CD4-positive, CD25-positive, alpha-beta regulatory T cell (primary cell): ENCODE measurements around the gene RD3L. TPM values are rescaled to one million over a fixed set of nuclear protein-coding genes. Genes with fewer than 3 reads are reported as not detected.
A peak's percentile ranks its signal among the peaks of the same experiment; 100 is the strongest.

ENCODE experiments used
- ATAC-seq, 2 donors: fragments of 150-1000 bp; cut with Tn5 transposase; one replicate each; pipeline ENCODE4 v1.10.0; 2021; ENCODE audit warnings: low read depth in 2 of 2, moderate number of reproducible peaks in 2 of 2, moderate library complexity in 1 of 2
- DNase-seq, 3 donors: peaks; one replicate each; pipeline versions ENCODE4 v3.0.0 to v3.0.0-alpha.2; 2012 to 2022; ENCODE audit warnings: mixed read lengths in 1 of 3
- H3K27ac ChIP-seq: one replicate; pipeline ENCODE4 v1.7.0; 2013; ENCODE audit warnings: mild to moderate bottlenecking, low read length; ENCODE audit not compliant: insufficient read depth, poor library complexity, severe bottlenecking
- H3K27me3 ChIP-seq: one replicate; pipeline ENCODE4 v1.7.0; 2013; ENCODE audit warnings: low read length; ENCODE audit not compliant: control insufficient read depth, insufficient read depth
- H3K36me3 ChIP-seq: one replicate; pipeline ENCODE4 v1.7.0; 2013; ENCODE audit warnings: mild to moderate bottlenecking, low read length, moderate library complexity; ENCODE audit not compliant: control insufficient read depth, insufficient read depth
- H3K4me1 ChIP-seq: 2 replicates; pipeline ENCODE4 v1.7.0; 2013; ENCODE audit warnings: mild to moderate bottlenecking, low read length; ENCODE audit not compliant: insufficient read depth, control insufficient read depth, poor library complexity, severe bottlenecking
- H3K4me3 ChIP-seq: one replicate; pipeline ENCODE4 v1.7.0; 2013; ENCODE audit warnings: low read depth, mild to moderate bottlenecking, low read length, moderate library complexity
- H3K9me3 ChIP-seq, 2 experiments: 1 replicate in 1 of 2; 2 replicates in 1 of 2; pipeline ENCODE4 v1.7.0; 2013; ENCODE audit warnings: low read length in 2 of 2, mild to moderate bottlenecking in 1 of 2, moderate library complexity in 1 of 2; ENCODE audit not compliant: control insufficient read depth in 2 of 2
- H3K27ac Mint-ChIP-seq, 3 donors: one replicate each; pipeline ENCODE4 v1.8.0; 2020 to 2022; ENCODE audit warnings: mild to moderate bottlenecking in 3 of 3, mixed read lengths in 3 of 3, moderate library complexity in 2 of 3
- H3K27me3 Mint-ChIP-seq: one replicate; pipeline ENCODE4 v1.8.0; 2022; ENCODE audit warnings: mild to moderate bottlenecking, mixed read lengths
- H3K36me3 Mint-ChIP-seq: one replicate; pipeline ENCODE4 v1.8.0; 2020; ENCODE audit warnings: mixed read lengths
- H3K4me1 Mint-ChIP-seq, 4 donors: one replicate each; pipeline ENCODE4 v1.8.0; 2020 to 2022; ENCODE audit warnings: mixed read lengths in 4 of 4, mild to moderate bottlenecking in 1 of 4
- H3K4me3 Mint-ChIP-seq, 4 donors: one replicate each; pipeline ENCODE4 v1.8.0; 2020 to 2022; ENCODE audit warnings: mild to moderate bottlenecking in 4 of 4, mixed read lengths in 4 of 4, moderate library complexity in 3 of 4
- H3K9me3 Mint-ChIP-seq, 7 donors: one replicate each; pipeline ENCODE4 v1.8.0; 2020 to 2022; ENCODE audit warnings: mixed read lengths in 7 of 7, mild to moderate bottlenecking in 3 of 7, moderate library complexity in 2 of 7
- polyA plus RNA-seq, 4 donors: library from polyadenylated mRNA; unstranded; fragments of 300-500 nt; fragmentation: Illumina TruSeq; gene quantifications; one replicate each; pipeline ENCODE4 v1.2.3, GENCODE V29; 2021
- total RNA-seq: library from RNA; stranded (reverse); gene quantifications from one replicate; pipeline ENCODE4 v1.2.3, GENCODE V29; 2022

Gene RD3L
- total and polyA plus RNA-seq, 5 donors from 2014 or later = not detected

DNA sequence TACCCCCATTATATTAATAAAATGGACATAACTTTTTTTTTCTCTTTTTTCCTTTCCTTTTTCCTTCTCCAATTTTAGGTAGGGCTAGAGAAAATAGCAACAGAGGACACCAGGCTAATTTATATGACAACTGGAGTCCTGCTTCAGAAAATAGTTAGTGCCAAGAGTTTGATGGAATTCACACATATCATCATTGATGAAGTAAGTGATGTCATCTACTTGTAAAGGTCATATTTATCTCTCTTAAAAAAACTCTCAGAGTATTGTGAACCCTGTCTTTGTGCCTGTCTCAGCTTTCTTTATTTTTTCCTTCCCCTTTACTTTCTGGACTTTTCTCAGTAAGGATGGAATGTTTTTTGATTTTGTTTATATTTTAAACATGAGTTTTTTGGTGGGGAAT is 24.3 kb upstream of the RD3L start:
- Histone ChIP-seq H3K36me3 (no peaks in the 10 kb centered on the region), H3K9me3 (no peaks in the 10 kb centered on the region), H3K27me3 (no peaks in the 10 kb centered on the region), H3K4me1 (no peaks in the 10 kb centered on the region), H3K4me3 (no peak overlapping the region), H3K27ac (no peak overlapping the region)
- ATAC-seq = no peak
- no peak for DNase-seq
- H3K4me1 Mint-ChIP-seq = no peaks in the 10 kb centered on the region
- H3K27me3 Mint-ChIP-seq = peaks cover 13% of the 10 kb centered on the region
- H3K4me3 Mint-ChIP-seq = no peak overlapping the region
- H3K36me3 Mint-ChIP-seq = no peaks in the 10 kb centered on the region
- peaks cover 0 to 1% (median 0%) of the 10 kb centered on the region in 7 donors for H3K9me3 Mint-ChIP-seq
- no peak overlapping the region for H3K27ac Mint-ChIP-seq

DNA sequence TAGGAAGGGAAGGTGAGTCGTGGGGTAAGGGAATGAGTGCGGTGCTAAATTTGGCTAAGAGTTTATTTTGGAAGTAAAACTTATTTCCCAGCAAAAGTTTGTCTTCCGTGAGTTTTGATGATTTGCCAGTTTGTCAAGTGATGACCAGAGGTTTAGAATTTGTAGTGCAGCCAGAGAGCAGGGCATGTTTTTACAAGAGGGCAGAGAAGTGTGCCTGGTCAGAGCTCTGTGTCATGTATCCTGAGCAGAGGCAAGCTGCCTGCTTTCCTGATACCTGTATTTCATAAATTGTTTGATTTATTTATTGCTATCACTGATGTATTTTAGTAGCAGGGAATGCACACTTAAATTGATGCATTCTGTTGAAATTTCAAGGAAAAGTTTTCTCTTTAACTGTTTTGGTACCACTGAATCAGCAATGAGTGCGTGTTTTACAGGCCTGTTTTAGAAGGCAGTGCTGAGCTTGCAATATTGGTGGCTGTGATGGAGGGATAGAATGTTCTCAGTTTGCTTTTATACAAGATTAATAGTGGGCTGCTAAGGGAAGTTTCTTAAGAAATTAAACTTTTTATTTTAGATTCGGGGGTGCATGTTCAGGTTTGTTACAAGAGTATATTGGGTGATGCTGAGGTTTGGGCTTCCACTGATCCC is 19.7 kb upstream of the RD3L start:
- Histone ChIP-seq H3K4me1 (no peaks in the 10 kb centered on the region), H3K36me3 (no peaks in the 10 kb centered on the region), H3K27ac (no peak overlapping the region), H3K27me3 (peaks cover 5% of the 10 kb centered on the region), H3K9me3 (no peaks in the 10 kb centered on the region), H3K4me3 (no peak overlapping the region)
- no peak overlapping the region for H3K27ac Mint-ChIP-seq
- no peaks in the 10 kb centered on the region for H3K9me3 Mint-ChIP-seq
- H3K27me3 Mint-ChIP-seq = peaks cover 7% of the 10 kb centered on the region
- DNase-seq (no peak), ATAC-seq (no peak)
- H3K4me1 Mint-ChIP-seq = no peaks in the 10 kb centered on the region
- H3K4me3 Mint-ChIP-seq = no peak overlapping the region
- no peaks in the 10 kb centered on the region for H3K36me3 Mint-ChIP-seq

DNA sequence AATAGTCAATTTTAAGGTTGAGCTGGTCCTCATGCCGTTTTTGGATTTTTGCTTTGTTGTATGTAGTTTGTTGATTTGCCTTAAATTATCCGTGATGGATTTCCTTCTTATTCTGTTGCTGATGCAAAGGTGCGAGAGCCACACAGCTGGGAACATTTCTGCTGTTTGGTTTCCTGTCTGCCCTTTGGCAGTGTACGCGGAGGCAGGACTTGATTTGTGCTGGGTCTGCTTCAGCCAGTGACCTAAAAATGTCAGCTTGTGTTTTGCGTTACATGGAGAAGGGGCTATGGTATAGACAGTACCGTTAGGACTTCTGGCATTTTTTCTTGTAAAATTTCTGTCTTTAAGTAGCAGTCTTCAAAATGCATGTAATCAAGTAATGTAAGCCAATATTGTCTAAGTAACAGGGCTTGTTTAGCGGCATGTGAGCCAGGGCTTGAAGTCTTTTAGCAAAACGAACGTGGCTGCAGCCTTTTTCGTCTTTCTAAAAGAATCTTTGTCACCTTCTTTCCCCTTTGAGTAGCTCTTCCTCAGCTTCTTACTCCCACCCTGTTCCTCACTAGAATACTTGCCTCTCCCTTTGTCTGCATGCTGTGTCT is 18.2 kb upstream of the RD3L start:
- Histone ChIP-seq H3K9me3 (no peaks in the 10 kb centered on the region), H3K4me1 (no peaks in the 10 kb centered on the region), H3K36me3 (no peaks in the 10 kb centered on the region), H3K27me3 (peaks cover 5% of the 10 kb centered on the region), H3K4me3 (no peak overlapping the region), H3K27ac (no peak overlapping the region)
- H3K4me3 Mint-ChIP-seq = no peak overlapping the region
- no peak for DNase-seq
- H3K9me3 Mint-ChIP-seq = peaks cover 0 to 2% (median 0%) of the 10 kb centered on the region in 7 donors
- H3K27ac Mint-ChIP-seq = peak overlapping the region in 2 of 3 donors; percentile 57 to 79
- ATAC-seq = no peak
- peaks cover 7% of the 10 kb centered on the region for H3K27me3 Mint-ChIP-seq
- H3K36me3 Mint-ChIP-seq = no peaks in the 10 kb centered on the region
- H3K4me1 Mint-ChIP-seq = no peaks in the 10 kb centered on the region

DNA sequence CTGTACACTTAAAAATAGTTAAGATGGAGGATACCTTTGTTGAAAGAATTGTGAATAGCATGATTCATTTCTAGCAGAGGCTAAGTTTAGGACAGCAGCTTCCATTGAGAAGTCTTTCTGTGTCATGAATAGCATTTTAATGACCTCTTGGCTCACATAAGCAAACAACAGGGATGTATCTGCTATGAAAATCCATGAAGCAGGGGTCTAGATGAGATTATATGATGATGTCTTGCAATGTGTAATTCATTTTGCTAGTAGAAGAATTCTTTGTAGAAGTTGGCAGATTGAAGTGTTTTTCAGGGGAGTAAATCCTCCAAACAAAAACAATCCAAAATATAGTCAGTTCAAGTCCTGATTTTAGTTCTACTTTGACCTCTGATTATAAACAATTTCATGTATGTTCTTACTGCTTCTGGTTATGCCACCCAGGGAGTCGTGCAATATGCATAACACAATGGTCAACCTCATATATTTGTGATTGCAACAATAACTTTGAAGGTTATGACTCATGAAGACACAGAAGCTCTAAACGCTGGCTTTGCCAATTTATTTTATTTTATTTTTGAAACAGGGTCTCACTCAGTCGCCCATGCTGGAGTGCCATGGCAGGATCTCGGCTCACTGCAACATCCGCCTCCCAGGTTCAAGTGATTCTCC is 6.9 kb upstream of the RD3L start:
- H3K27ac Mint-ChIP-seq = no peak overlapping the region
- no peaks in the 10 kb centered on the region for H3K9me3 ChIP-seq
- H3K4me3 Mint-ChIP-seq = no peak overlapping the region
- H3K4me1 Mint-ChIP-seq = no peaks in the 10 kb centered on the region
- H3K36me3 ChIP-seq = no peaks in the 10 kb centered on the region
- no peaks in the 10 kb centered on the region for H3K4me1 ChIP-seq
- H3K27me3 Mint-ChIP-seq = peaks cover 40% of the 10 kb centered on the region
- H3K27me3 ChIP-seq = peaks cover 4% of the 10 kb centered on the region
- DNase-seq (no peak), ATAC-seq (no peak)
- no peaks in the 10 kb centered on the region for H3K36me3 Mint-ChIP-seq
- H3K27ac ChIP-seq = no peak overlapping the region
- H3K9me3 Mint-ChIP-seq = peaks cover 0 to 3% (median 0%) of the 10 kb centered on the region in 7 donors
- no peak overlapping the region for H3K4me3 ChIP-seq

DNA sequence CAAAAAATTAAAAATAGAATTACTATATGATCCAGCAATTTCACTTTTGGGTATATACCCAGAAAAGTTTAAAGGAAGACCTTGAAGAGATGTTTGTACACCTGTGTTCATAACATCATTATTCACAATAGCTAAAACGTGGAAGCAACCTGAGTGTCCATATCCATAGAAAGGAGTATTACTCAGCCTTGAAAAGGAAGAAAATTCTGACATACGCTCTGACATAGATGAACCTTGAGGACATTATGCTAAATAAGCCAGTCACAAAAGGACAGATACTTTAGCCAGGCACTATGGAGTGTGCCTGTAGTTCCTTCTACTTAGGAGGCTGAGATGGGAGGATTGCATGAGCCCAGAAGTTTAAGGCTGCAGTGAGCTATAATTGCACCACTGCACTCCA is 6.1 kb upstream of the RD3L start:
- H3K27me3 ChIP-seq = peaks cover 4% of the 10 kb centered on the region
- Mint-ChIP-seq H3K27ac (no peak overlapping the region), H3K36me3 (no peaks in the 10 kb centered on the region), H3K27me3 (peaks cover 43% of the 10 kb centered on the region), H3K9me3 (peaks cover 0 to 3% (median 0%) of the 10 kb centered on the region in 7 donors), H3K4me1 (no peaks in the 10 kb centered on the region), H3K4me3 (no peak overlapping the region)
- no peak for DNase-seq
- H3K9me3 ChIP-seq = no peaks in the 10 kb centered on the region
- H3K36me3 ChIP-seq = no peaks in the 10 kb centered on the region
- H3K4me3 ChIP-seq = no peak overlapping the region
- H3K27ac ChIP-seq = no peak overlapping the region
- no peaks in the 10 kb centered on the region for H3K4me1 ChIP-seq
- ATAC-seq = no peak

DNA sequence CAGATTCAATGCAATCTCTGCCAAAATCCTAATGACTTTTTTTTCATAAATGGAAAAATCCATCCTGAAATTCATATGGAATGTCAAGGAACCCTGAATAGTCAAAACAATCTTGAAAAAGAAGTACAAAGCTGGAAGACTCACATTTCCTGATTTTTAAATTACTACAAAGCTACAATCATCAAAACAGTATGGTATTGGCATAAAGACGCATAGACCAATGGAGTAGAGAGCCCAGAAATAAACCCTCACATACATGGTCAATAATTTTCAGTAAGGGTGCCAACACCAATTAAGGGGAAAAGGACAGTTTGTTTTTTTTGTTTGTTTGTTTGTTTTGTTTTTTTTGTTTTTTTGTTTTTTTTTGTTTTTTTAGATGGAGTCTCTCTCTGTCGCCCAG is 4.6 kb upstream of the RD3L start:
- Histone ChIP-seq H3K36me3 (no peaks in the 10 kb centered on the region), H3K27ac (no peak overlapping the region), H3K4me1 (no peaks in the 10 kb centered on the region), H3K4me3 (no peak overlapping the region), H3K9me3 (no peaks in the 10 kb centered on the region), H3K27me3 (peaks cover 7% of the 10 kb centered on the region)
- Mint-ChIP-seq H3K9me3 (peaks cover 0 to 3% (median 0%) of the 10 kb centered on the region in 7 donors), H3K4me3 (no peak overlapping the region), H3K4me1 (no peaks in the 10 kb centered on the region), H3K36me3 (no peaks in the 10 kb centered on the region), H3K27me3 (peaks cover 47% of the 10 kb centered on the region), H3K27ac (no peak overlapping the region)
- DNase-seq (no peak), ATAC-seq (no peak)

DNA sequence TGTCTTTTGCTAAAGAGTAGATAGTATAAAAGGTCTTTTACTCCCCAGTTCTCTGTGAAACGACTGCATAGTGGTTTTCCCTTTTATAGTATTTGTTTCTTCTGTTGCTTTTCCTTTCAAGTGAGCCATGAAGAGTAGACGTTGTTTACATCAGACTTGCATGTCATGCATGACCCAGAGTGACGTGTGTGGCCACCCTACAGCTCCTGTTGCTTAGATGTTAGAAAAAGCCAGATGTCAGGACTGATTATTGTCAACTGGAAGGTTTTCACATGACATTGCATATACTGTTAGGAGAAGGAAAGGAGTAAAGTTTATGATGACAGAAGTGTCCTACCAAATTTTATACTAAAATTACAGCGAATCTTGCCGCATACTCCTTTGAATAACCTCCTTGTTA is 1.3 kb upstream of the RD3L start:
- Mint-ChIP-seq H3K4me3 (no peak overlapping the region), H3K4me1 (no peaks in the 10 kb centered on the region), H3K27ac (no peak overlapping the region), H3K9me3 (peaks cover 0 to 3% (median 0%) of the 10 kb centered on the region in 7 donors), H3K27me3 (peaks cover 51% of the 10 kb centered on the region), H3K36me3 (no peaks in the 10 kb centered on the region)
- Histone ChIP-seq H3K27me3 (peaks cover 18% of the 10 kb centered on the region), H3K36me3 (no peaks in the 10 kb centered on the region), H3K4me1 (no peaks in the 10 kb centered on the region), H3K27ac (no peak overlapping the region), H3K9me3 (no peaks in the 10 kb centered on the region), H3K4me3 (no peak overlapping the region)
- DNase-seq (no peak), ATAC-seq (no peak)

DNA sequence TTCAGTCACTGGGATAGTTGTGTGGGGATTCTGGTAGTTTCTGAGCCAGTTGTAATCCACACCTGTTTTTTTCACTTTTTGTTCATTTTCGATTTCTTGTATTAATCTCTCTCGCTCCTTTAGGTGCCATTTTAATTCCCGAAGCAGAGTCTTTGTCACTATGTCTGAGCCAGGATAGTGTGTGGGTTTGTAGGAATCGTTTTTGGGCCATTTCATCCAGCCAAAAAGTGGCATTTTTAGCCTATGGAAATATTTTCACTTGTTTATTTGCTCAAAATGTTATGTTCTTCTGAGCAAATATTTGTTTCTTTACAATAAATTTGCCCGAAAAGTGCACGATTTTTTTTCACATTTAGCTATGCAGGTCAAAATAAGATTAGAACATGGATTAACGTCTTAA is 867 bp downstream of the RD3L start:
- Mint-ChIP-seq H3K4me1 (no peaks in the 10 kb centered on the region), H3K27me3 (peaks cover 44% of the 10 kb centered on the region), H3K27ac (no peak overlapping the region), H3K4me3 (no peak overlapping the region), H3K36me3 (no peaks in the 10 kb centered on the region), H3K9me3 (no peaks in the 10 kb centered on the region)
- no peaks in the 10 kb centered on the region for H3K9me3 ChIP-seq
- H3K4me1 ChIP-seq = no peaks in the 10 kb centered on the region
- no peak for ATAC-seq
- DNase-seq = no peak
- H3K36me3 ChIP-seq = no peaks in the 10 kb centered on the region
- peaks cover 16% of the 10 kb centered on the region for H3K27me3 ChIP-seq
- no peak overlapping the region for H3K27ac ChIP-seq
- H3K4me3 ChIP-seq = no peak overlapping the region
